Choroid plexus epithelial cell (primary cell): ENCODE measurements around the gene C1R.

Source experiments
- DNase-seq: peaks from one replicate; pipeline ENCODE4 v3.0.0-alpha.2; 2010; ENCODE audit warnings: low read depth
- H3K4me3 ChIP-seq: 2 replicates; pipeline ENCODE4 v1.5.1; 2011; ENCODE audit warnings: low read depth, mild to moderate bottlenecking, control low read depth, low read length, moderate library complexity
- CTCF ChIP-seq: conservative IDR thresholded peaks from 2 replicates; pipeline ENCODE4 v1.5.1; 2011; ENCODE audit warnings: low read depth, mild to moderate bottlenecking, control low read depth, inconsistent platforms, low read length, moderate library complexity

The C1R gene

GRCh38 chr12:7106082-7106481, 13.8 kb upstream of the C1R start:
- no peak for TF ChIP-seq CTCF
- peak overlapping the region; percentile 2 for H3K4me3 ChIP-seq
- DNase-seq: no peak

DNA sequence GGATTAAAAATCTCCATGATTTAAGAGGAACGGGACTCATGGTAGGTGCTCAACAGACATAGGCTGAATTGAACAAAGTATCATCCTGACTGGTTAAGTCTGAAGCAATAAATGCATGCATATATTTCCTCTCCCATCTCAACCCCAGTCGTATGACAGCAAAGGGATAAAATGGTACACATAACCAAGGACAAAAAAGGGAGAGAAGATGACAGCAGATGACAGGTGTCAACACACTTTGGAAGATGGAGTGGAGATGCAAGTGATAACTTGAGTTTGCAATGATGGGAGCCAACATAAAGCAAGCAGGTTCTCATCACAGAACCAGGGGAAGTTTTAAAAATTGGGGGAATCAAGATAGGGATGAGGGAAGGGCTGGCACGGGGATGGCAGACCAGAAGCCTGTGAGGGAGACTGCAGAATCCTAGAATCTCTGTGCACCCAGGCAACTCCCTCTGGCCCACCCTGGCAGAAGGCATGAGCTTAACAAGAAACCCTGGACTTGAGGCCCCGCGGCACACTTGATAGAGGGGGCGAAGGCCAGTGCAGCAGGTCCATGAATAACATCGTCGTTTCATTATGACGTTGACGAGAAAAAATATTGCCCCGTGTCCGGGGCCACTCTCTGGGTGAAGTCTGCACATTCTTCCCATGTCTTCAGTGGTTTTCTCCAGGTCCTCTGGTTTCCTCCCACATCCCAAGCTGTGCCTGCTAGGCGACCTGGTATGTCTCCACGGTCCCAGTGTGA, 11.8 kb upstream of the C1R start:
- no peak for TF ChIP-seq CTCF

GRCh38 chr12:7102582-7102981, 10.3 kb upstream of the C1R start:
- DNase-seq: peak; percentile 21
- no peak overlapping the region for H3K4me3 ChIP-seq
- TF ChIP-seq CTCF: no peak

More for the DNA sequence above, 11.8 kb upstream of the C1R start:
- H3K4me3 ChIP-seq: no peak overlapping the region
- no peak for DNase-seq

DNA sequence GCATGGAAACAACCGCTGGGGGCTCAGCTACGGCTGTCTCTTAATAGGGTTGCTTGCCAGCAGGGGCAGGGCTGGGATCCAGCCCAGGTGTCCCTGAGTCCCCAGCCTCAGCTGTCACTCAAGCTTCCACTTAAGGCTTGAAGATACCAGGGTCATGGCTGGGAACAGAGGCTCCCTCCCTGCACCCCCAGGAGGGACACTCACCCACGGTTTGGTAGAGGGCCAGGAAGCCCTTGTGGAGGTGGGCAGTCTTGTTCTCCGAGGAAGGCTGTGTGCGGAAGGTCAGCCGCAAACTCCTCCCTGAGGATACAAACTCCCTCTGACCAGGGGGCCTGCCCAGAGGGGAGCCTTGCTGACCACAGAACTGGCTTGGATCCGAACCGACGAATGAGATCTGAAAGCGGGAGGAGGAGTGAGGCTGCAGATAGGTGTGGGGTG, 9.5 kb upstream of the C1R start:
- TF ChIP-seq CTCF: peak; percentile 11
- no peak overlapping the region for H3K4me3 ChIP-seq
- DNase-seq: peak; percentile 79

DNA sequence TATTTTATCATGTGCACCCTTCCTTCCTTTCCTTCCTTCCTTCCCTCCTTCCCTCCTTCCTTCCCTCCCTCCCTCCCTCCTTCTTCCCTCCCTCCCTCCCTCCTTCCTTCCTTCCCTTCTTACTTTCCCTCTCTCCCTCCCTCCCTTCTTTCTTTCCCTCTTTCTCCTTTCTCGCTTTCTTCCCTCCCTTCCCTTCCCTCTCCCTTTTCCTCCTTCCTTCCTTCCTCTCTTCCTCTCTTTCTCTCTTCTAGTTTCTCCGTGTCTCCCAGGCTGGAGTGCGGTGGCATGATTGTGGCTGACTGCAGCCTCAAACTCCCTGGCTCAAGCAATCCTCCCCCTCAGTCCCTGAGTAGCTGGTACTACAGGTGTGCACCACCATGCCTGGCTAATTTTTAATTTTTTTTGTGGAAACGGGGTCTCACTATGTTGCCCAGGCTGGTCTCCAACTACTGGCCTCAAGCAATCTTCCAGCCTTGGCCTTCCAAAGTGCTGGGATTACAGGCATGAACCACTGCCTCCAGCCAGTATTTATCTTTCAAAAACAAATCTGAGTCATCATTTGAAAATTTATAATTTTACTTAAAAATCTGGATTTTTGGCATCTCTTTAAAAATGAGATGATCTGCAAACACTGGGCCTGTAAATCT, 8.9 kb upstream of the C1R start:
- H3K4me3 ChIP-seq: no peak overlapping the region
- no peak for DNase-seq
- TF ChIP-seq CTCF: no peak

DNA sequence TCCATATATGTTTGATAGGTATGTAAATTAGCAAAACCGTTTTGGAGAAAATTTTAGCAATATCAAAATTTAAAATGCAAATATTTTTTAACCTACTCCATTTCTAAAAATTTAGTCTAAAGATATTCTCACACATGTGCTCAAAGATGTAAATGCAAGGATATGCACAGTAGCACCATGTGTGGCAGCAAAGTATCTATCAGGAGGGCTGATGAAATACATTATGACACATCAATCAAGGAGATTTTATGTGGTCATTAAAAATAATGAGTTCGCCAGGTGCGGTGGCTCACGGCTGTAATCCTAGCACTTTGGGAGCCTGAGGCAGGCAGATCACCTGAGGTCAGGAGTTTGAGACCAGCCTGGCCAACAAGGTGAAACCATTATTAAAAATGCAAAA, 8.0 kb upstream of the C1R start:
- no peak for TF ChIP-seq CTCF
- H3K4me3 ChIP-seq: no peak overlapping the region
- no peak for DNase-seq
